ENCODE measurements around the gene ETV6. TPM values are rescaled to one million over a fixed set of nuclear protein-coding genes. Genes with fewer than 3 reads are reported as not detected.
A peak's percentile ranks its signal among the peaks of the same experiment; 100 is the strongest.

ETV6 gene
- total RNA-seq, 6 experiments from 2014 or later: 14.6 to 20.5 (median 16.6) TPM

- H3K27me3 Mint-ChIP-seq (ENCODE audit: insufficient read depth): no peaks in the 10 kb centered on the region
- H3K4me3 Mint-ChIP-seq: no peak overlapping the region
- no peak overlapping the region for H3K27ac Mint-ChIP-seq
- peaks cover 42% of the 10 kb centered on the region for H3K4me1 Mint-ChIP-seq (ENCODE audit: low read depth)
- no peak for DNase-seq
- peaks cover 21% of the 10 kb centered on the region for H3K36me3 Mint-ChIP-seq (ENCODE audit: low read depth)
- TF ChIP-seq CTCF (IDR thresholded peaks at IDR 0.05): no peak
- H3K9me3 Mint-ChIP-seq: no peaks in the 10 kb centered on the region
Observed at GRCh38 chr12:11756523-11756922, 107.0 kb downstream of the ETV6 start.

DNA sequence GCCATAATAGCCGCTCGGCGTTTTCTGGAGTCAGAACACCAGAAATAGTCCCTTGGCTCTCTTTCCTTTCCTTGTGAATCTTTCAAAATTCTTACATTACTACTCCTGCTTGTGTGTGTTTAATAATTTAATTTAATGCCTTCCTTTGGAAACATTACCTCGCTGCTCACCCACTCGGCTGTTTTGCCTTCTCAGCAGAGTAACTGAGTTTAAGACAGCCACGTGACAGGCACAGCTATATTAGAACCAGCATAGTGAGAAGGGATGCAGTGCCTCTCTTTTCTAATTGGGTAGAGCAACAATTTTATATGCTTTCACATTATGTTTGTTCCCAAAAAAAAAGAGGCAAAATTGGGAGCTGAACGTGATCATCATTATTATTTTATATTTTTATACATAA is 107.6 kb downstream of the ETV6 start:
- Mint-ChIP-seq H3K4me3 (no peak overlapping the region), H3K9me3 (no peaks in the 10 kb centered on the region), H3K27ac (no peak overlapping the region), H3K27me3 (ENCODE audit: insufficient read depth) (no peaks in the 10 kb centered on the region), H3K4me1 (ENCODE audit: low read depth) (peaks cover 45% of the 10 kb centered on the region), H3K36me3 (ENCODE audit: low read depth) (peaks cover 21% of the 10 kb centered on the region)
- DNase-seq: no peak
- TF ChIP-seq CTCF (IDR thresholded peaks at IDR 0.05): no peak

GRCh38 chr12:11757531-11757930 is 108.1 kb downstream of the ETV6 start:
- Mint-ChIP-seq H3K4me1 (ENCODE audit: low read depth) (peaks cover 49% of the 10 kb centered on the region), H3K4me3 (no peak overlapping the region), H3K36me3 (ENCODE audit: low read depth) (peaks cover 21% of the 10 kb centered on the region), H3K27ac (no peak overlapping the region), H3K27me3 (ENCODE audit: insufficient read depth) (no peaks in the 10 kb centered on the region), H3K9me3 (no peaks in the 10 kb centered on the region)
- no peak for TF ChIP-seq CTCF (IDR thresholded peaks at IDR 0.05)
- DNase-seq: no peak

GRCh38 chr12:11758087-11758486 is 108.6 kb downstream of the ETV6 start:
- H3K27me3 Mint-ChIP-seq (ENCODE audit: insufficient read depth): no peaks in the 10 kb centered on the region
- no peak for TF ChIP-seq CTCF (IDR thresholded peaks at IDR 0.05)
- no peaks in the 10 kb centered on the region for H3K9me3 Mint-ChIP-seq
- peaks cover 21% of the 10 kb centered on the region for H3K36me3 Mint-ChIP-seq (ENCODE audit: low read depth)
- no peak for DNase-seq
- H3K4me3 Mint-ChIP-seq: no peak overlapping the region
- H3K4me1 Mint-ChIP-seq (ENCODE audit: low read depth): peaks cover 55% of the 10 kb centered on the region
- H3K27ac Mint-ChIP-seq: no peak overlapping the region

DNA sequence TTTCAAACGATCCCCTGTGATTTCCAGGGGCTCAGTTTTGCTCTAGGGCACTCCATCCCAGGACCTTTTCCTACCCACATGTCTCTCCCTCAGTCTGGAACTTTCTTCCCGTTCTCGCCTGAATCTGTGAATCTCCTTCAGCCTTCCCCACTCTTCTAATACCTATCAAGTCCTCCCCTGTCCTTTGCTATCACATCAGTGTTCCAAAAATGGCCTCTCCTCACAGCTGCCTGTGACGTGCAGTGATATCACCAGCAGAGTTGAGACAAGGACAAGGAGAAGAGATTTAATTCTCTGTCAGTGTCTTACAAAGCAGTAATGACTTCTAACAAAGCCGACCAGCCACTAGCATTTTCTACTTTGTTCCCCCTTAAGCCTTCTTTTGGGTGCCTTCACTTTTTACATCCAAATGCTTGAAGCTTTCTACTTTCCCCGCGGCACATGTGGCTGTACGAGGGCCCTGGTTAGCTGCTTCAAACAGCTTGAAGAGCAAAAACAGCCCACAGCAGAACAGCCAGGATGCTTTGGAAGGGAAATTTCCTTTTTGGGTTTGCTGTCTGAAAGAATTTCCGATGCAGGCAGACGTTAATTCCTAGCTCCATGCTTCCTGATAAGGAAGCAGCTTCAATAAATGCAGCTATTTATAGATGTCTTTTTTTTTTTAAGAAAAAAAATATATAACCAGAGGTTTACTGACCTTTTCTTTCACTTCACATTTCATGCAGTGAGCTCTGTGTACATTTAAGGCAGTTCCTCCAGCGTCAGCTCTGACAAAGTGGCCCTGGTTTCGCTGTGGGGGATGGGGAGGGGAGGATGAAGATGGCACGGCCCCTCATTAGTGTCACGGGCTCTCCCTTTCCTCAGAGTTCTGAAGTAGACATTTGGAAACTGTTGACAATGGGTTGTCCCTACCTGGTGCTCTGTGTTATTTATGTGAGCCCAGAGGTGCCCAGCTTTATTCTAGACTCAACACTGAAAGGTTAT is 109.3 kb downstream of the ETV6 start:
- peaks cover 14% of the 10 kb centered on the region for H3K36me3 Mint-ChIP-seq (ENCODE audit: low read depth)
- H3K4me1 Mint-ChIP-seq (ENCODE audit: low read depth): peaks cover 59% of the 10 kb centered on the region
- H3K27me3 Mint-ChIP-seq (ENCODE audit: insufficient read depth): no peaks in the 10 kb centered on the region
- TF ChIP-seq CTCF (IDR thresholded peaks at IDR 0.05): no peak
- H3K4me3 Mint-ChIP-seq: no peak overlapping the region; the same call in 1 of the 2 replicates
- DNase-seq: no peak
- H3K9me3 Mint-ChIP-seq: no peaks in the 10 kb centered on the region
- peak overlapping the region; percentile 56 for H3K27ac Mint-ChIP-seq

All from HFFc6 (cell line).